A549 (cell line): ENCODE results near the gene PSMA7.

ENCODE experiments used
- CHD2 ChIP-seq: fragments of 150-350 bp; IDR thresholded peaks from 2 replicates; pipeline ENCODE4 v1.6.1; 2014; ENCODE audit warnings: low read length; ENCODE audit not compliant: partially characterized antibody
- CTCF ChIP-seq: fragments of >200 bp; sonication (Bioruptor Twin); formaldehyde crosslinking; IDR thresholded peaks from 3 replicates; pipeline ENCODE4 v1.5.1; 2016
- EP300 ChIP-seq, 2 experiments: fragments of >200 bp; sonication (Bioruptor Twin); formaldehyde crosslinking; IDR thresholded peaks; 2 replicates in 1 of 2; 3 replicates in 1 of 2; pipeline ENCODE4 v1.6.1; 2016 to 2017
- KDM5A ChIP-seq: fragments of 200-600 bp; sonication (generic); IDR thresholded peaks from 2 replicates; pipeline ENCODE4 v1.6.1; 2016; ENCODE audit warnings: antibody characterized with exemption, mild to moderate bottlenecking
- MAFK ChIP-seq: fragments of 450-650 bp; IDR thresholded peaks from 2 replicates; pipeline ENCODE4 v1.6.1; 2014; ENCODE audit not compliant: partially characterized antibody
- MAX ChIP-seq: IDR thresholded peaks from 2 replicates; pipeline ENCODE4 v1.6.1; 2012
- MAZ ChIP-seq: fragments of 150-350 bp; IDR thresholded peaks from 2 replicates; pipeline ENCODE4 v1.6.1; 2014; ENCODE audit warnings: antibody characterized with exemption, low read depth, low read length, borderline replicate concordance
- MYC ChIP-seq: IDR thresholded peaks from 2 replicates; pipeline ENCODE4 v1.6.1; 2012; ENCODE audit warnings: mild to moderate bottlenecking, inconsistent platforms, low read length, improper control_type of control experiment, borderline replicate concordance
- POLR2A ChIP-seq: IDR thresholded peaks from 2 replicates; pipeline ENCODE4 v1.6.1; 2012; ENCODE audit warnings: mild to moderate bottlenecking, low read length
- RNF2 ChIP-seq: fragments of 200-600 bp; sonication (generic); IDR thresholded peaks from 2 replicates; pipeline ENCODE4 v1.6.1; 2016; ENCODE audit warnings: low read depth, mild to moderate bottlenecking, antibody characterized with exemption, moderate library complexity, borderline replicate concordance
- SMC3 ChIP-seq: fragments of >200 bp; sonication (Bioruptor Twin); formaldehyde crosslinking; IDR thresholded peaks from 3 replicates; pipeline ENCODE4 v1.6.1; 2018; ENCODE audit warnings: inconsistent platforms
- USF2 ChIP-seq: fragments of 450-650 bp; IDR thresholded peaks from 2 replicates; pipeline ENCODE4 v1.6.1; 2014; ENCODE audit warnings: antibody characterized with exemption
- ZC3H11A ChIP-seq: fragments of 450-650 bp; IDR thresholded peaks from 2 replicates; pipeline ENCODE4 v1.6.1; 2014; ENCODE audit warnings: antibody characterized with exemption, mild to moderate bottlenecking

GRCh38 chr20:62158541-62158940 lies 15.3 kb upstream of the PSMA7 start:
- no peak for TF ChIP-seq KDM5A
- no peak for TF ChIP-seq CTCF
- TF ChIP-seq MAZ: no peak
- TF ChIP-seq RNF2: no peak
- TF ChIP-seq EP300 (IDR thresholded peaks at IDR 0.05): no peak
- TF ChIP-seq MAFK: no peak
- no peak for TF ChIP-seq CHD2
- TF ChIP-seq ZC3H11A: no peak
- TF ChIP-seq MYC: no peak
- TF ChIP-seq POLR2A: no peak
- no peak for TF ChIP-seq MAX
- no peak for TF ChIP-seq SMC3
- TF ChIP-seq USF2: no peak
